HG03469 (cell line): ENCODE data around the gene IFITM2.
"Not testable (repeated sequence)": the region's sequence is repeated elsewhere in the genome, so short reads cannot be mapped to it uniquely, and the experiment has no call there.

Experiments
- ATAC-seq: cut with Tn5 transposase; IDR thresholded peaks from one replicate; pipeline ENCODE4 v1.9.1; 2021; ENCODE audit warnings: mild to moderate bottlenecking, moderate library complexity, moderate number of reproducible peaks; ENCODE audit not compliant: unreplicated experiment

The IFITM2 gene

DNA sequence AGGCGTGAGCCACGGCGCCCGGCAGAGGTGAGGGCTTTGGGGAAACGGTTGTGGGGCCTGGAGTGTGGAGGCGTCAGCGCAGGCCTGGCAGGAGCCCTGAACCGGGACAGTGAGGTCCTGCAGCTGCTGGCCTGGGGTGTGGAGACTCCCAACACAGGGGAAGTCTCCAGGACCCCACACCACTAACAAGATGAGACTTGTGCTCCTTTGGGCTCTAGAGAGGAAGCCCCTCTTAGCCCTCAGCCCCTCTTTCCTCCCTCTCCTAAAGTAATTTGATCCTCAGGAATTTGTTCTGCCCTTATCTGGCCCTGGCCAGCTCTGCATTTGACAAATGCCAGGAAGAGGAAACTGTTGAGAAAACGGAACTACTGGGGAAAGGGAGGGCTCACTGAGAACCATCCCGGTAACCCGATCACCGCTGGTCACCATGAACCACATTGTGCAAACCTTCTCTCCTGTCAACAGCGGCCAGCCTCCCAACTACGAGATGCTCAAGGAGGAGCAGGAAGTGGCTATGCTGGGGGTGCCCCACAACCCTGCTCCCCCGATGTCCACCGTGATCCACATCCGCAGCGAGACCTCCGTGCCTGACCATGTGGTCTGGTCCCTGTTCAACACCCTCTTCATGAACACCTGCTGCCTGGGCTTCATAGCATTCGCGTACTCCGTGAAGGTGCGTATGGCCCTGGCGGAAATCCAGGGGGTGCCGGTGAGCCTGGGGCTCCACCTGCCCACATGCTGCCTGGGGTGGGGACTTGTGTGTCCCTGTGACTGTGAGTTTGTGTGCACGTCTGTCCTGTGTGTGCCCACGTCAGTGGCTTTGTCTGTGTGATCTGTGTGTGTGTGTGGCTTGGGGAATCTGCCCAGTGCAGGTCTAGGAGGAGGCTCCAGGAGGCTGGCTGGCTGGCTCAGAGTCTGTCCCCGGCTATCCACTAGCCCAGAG is at the start of gene IFITM2:
Gene IFITM2, plus strand, starts transcription at position 51 of the 943 bp plus-strand sequence. Its CDS starts 377 bp downstream, at position 428.
- not testable (repeated sequence) for ATAC-seq

DNA sequence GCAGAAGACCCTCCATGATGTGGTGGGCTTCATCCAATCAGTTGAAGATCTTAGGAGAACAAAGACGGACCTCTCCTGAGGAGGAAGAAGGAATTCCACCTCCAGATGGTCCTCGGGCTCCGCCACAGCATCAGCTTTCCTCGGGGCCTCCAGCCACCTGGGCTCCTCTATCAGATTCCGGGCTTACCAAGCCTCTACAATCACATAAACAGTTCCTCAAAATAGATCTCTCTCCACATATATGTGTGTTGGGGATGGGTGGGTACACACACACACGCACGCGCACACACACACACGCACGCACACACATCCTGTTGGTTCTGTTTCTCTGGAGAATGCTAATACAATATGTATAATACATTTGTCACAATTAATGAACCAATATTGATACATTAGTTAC is 48.2 kb upstream of the IFITM2 start:
- ATAC-seq: no peak

DNA sequence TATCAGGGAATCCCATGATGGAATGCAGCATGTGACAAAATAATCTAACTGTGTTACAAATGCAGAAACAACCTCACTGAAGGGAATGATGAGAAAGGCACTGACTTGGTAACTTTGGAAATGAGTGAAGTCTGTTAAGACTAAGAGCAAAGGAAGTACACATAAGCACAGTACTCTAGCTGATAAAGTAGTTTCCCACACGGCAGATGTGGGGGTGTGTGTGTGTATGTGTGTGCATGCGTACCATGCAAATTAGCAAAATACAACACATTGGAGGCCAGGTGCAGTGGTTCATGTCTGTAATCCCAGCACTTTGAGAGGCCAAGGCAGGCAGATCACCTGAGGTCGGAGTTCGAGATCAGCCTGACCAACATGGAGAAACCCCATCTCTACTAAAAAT is 46.0 kb upstream of the IFITM2 start:
- ATAC-seq: no peak

DNA sequence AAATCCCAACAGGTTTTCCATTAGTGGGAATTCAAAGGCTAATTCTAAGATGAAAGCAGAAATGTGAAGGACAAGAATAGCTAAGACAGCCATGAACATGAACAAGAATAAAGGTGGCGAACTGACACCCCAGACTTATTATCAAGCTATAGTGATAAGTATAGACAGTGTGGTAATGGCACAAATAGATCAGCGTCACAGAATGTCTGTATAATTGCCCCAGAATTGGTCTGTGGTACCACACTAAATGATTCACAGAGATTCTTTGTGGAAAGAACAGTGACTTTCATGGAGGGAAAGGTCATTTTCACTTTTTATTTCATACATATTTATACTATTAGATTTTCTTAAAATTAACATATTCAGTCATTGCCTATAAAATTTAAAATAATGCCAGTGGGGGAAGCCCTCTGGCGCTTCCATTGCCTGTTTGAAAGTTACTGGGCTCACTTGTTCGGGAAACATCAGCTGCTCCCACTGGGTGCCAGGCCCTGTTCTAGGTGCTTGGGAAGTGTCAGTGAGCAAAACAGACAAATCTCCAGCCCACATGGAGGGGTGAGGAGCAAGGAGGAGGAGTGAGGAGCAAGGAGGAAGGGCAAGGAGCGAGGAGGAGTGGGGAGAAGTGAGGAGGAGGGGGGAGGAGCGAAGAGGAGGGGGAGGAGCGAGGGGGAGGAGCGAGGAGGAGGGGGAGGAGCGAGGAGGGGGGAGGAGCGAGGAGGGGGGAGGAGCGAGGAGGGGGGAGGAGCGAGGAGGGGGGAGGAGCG is 40.8 kb upstream of the IFITM2 start:
- no peak for ATAC-seq

DNA sequence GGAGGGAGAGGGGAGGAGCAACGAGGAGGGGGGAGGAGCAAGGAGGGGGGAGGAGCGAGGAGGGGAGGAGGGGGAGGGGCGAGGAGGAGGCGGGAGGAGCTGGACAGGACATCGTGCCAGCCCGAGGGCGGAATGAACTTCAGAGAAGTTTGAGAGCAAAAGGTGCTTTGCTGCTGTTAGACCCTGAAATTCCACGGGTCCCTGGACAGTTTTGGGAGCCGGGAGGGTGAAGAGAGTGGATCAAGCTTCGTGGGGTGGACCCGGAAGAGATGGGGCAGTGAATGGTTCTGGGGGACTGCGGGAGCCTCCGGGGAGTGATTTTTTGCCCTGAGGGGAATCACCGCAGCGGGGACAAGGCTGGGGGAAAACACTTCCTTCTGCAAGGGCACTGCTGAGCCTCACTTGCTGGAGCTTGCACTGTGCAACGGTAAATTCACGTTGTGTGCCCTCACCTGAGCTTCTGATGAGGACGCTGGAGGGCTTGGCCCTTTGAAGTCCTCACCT is 40.1 kb upstream of the IFITM2 start:
- no peak for ATAC-seq

DNA sequence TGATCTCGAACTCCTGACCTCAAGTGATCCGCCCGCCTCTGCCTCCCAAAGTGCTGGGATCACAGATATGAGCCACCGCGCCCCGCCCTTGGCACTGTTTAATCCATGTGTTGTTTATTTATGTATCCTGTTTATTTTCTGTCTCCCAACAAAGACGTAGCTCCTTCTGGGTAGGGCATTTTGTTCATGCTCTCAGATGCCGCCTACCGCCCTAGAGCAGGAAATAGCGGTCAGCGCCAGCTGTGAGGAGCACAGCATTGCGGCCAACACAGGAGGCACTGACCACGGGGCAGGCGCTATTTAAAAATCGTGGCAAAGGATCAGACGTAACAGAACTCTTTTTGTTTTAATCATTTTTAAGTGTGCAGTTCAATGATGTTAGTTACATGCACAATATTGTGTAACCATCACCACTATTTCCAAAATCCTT is 38.9 kb upstream of the IFITM2 start:
- peak; percentile 23 for ATAC-seq

DNA sequence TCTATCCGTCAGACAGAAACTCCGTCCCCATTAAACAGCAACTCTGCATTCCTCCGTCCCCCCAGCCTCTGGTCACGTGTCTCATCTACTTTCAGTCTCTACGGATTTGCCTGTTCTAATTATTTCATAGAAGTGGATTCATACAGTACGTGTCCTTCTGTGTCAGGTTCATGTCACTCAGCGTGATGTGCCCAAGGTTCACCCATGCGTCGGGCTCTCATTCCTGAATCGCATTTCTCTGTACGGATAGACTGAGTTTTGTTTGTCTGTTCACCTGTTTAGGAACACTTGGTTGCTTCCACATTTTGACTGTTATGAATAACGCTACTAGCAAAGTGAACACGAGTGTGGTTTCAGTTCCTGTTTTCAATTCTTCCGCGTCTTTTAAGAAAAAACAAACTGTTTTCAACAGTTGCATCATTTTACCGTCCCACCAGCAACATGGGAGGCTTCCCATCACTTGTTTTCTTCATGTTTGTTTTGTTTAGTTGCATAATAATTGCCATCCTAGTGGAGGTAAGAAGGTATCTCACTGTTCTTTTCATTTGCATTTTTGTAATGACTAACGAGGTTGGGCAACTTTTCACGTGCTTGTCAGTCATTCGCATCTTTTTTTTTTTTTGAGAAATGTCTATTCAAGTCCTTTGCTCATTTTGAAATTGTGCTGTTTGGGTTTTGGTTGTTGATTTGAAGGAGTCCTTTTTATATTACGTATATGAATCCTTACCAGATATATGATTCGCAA is 38.3 kb upstream of the IFITM2 start:
- ATAC-seq: peak; percentile 59

DNA sequence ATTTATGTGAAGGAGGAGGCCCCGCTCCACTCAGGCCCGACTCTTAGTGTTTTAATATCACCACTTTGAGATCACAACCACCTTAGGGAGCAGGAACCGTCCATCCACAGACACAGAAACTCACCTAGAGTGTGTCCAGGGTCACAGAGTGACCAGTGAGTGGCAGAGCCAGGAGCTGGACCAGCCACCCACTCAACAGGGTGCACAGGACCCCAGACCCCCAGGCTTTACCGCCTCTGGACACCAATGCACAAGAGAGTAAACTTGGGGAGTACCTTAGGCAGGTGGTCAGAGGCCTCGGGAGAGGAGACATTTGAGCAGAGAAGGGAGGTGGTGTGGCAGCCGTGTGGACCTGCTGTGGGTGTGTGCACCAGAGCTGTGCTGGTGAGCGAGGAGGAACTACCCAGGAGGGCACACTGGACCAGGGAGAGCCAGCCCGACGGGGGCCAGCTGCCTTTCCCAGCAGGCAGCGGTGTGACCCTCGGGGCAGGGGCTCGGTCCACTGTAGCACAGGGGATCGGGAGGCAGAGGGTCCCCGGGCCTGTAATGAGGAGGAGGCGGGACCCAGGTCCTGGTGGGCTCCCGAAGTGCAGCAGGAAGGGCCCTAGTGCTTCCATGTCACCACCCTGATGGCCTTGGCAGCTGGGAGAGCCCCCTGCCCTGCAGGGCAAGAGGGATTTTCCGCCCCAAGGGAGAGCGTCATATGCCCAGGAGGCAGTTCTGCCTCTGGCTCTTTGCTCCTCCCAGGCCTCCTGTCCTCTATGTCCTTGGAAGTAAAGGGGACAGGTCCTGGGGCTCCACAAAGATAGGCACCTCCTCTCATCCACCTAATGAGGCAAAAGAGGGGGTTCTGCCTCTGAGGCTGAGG is 36.9 kb upstream of the IFITM2 start:
- ATAC-seq: no peak

DNA sequence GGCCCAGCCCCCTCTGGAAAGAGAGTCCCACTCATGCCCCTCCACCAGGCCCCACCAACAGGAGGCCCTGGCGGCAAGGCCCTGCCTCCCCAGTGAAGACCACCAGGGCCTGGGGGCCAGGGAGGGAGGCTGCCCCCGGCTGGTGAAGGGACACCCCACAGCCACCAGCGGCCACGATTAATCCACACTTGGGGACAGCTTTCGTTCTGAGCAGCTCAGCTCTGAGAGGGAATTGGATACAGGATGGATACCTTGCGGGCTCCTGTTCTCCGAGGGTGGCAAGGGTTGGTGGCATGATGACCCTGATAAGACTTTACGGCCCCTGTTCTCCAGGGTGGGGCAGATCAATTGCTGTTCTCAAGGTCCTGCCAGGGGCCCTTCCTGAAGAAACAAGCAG is 36.3 kb upstream of the IFITM2 start:
- ATAC-seq: no peak

DNA sequence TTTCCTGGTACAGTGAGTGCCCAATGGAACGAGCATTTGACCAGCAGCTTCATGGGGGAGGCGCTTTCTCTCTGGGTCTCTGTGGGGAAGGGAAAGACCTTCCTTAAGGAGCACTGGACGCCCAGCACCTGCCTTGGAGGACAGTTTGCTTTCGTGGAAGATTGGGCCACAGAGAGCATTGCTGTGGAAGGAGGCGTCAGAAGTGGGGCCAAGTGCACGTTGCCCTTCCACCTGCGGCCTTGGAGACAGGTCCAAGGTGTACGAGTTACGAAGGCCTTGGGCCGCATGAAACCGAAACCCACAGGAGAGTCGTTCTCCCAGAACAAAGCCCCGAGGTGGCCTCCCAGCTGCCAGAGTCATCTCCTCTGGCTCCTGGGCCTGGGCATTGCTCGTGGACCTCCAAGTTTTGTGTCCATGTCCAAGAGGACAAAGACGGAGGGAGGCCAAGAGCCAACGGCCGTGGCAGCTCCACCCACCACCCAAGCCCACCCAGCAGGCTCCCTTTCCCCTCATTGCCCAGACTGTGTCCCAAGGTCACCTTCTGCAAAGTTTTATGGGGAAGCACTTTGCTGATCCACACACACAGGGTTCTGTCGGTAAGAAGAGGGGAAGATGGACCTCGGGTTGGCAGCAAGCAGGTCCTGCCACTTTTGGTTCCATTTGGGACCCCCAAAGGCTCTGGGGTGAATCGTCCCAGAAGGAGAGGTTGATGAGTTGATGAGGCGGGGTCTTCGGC is 35.3 kb upstream of the IFITM2 start:
- ATAC-seq: no peak

DNA sequence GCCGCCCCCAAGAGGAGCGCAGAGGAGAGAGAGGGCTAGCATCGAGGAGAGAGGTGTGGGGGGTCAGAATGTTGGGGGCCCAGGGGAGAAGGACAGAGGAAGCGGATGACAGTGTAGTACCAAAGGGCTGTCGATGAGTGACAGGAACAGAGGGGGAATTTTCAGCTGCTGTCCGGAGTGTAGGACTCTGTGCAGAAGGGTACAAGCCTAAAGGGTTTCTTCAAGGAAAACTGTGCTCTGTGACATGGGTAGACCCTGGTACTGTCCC is 34.8 kb upstream of the IFITM2 start:
- no peak for ATAC-seq

DNA sequence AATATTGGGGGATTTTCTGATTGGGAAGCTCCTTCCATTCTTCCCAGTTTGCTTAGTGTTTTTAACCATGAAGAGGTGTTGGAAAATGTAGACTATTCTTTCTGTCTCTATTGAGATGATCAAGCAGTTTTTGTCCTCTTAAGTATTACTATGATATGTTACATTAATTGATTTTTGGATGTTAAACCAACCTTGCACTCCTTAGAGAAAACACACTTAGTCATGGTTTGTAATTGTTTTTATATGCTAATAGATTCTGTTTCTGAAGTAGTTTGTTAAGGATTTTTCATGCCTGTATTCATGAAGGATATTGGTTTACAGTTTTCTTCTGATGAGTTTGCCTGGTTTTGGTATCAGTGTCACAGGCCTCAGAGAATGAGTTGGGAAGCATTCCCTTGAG is 31.4 kb upstream of the IFITM2 start:
- ATAC-seq: no peak

DNA sequence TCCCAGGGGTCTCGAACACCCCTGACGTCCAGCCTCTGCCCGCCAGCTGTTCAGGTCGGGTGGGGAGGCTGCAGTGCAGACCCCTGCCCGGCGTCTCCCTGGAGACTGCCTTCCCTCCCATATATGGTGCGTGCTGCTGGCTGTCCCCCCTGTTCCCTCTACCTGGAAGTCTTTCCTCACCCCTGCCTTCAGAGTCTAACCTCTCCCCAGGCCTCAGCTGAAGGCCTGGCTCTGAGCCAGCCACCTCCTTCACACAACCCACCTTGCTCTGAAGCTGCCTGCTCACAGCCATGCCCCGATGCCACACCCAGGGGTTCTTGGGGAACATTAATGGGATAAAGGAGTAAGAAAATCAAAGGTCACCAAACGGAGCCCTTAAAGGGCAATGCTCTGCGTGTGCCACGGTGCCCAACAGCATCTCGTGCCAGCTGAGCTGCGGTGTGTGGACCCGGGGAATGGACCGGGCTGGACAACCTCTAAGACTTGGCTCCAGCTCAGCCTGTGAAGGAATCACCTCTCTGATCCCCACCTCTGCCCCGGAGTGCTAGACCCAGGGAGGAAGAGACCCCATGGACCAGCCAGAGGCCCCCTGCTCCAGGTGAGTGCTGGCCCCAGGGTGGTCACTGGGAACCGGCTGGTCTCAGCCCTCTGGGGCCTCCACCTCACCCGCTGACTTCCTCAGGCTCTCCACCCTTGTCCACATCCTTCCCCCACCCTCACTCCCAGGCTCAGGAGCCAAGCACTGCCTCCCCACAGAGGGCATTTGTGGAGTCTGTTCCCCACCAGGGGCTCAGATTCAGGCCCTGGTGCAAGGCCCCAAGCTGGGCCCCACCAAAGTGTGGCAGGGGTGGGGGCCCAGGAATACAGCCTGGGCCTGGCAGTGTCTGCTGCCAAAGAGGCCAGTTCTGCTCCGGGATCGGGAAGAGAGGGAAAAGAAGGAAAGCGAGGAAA is 29.3 kb upstream of the IFITM2 start, which contains the start of gene NLRP6:
Gene NLRP6, plus strand, starts transcription at position 407 of the 951 bp plus-strand sequence. Its CDS starts 163 bp downstream, at position 570.
- no peak for ATAC-seq

DNA sequence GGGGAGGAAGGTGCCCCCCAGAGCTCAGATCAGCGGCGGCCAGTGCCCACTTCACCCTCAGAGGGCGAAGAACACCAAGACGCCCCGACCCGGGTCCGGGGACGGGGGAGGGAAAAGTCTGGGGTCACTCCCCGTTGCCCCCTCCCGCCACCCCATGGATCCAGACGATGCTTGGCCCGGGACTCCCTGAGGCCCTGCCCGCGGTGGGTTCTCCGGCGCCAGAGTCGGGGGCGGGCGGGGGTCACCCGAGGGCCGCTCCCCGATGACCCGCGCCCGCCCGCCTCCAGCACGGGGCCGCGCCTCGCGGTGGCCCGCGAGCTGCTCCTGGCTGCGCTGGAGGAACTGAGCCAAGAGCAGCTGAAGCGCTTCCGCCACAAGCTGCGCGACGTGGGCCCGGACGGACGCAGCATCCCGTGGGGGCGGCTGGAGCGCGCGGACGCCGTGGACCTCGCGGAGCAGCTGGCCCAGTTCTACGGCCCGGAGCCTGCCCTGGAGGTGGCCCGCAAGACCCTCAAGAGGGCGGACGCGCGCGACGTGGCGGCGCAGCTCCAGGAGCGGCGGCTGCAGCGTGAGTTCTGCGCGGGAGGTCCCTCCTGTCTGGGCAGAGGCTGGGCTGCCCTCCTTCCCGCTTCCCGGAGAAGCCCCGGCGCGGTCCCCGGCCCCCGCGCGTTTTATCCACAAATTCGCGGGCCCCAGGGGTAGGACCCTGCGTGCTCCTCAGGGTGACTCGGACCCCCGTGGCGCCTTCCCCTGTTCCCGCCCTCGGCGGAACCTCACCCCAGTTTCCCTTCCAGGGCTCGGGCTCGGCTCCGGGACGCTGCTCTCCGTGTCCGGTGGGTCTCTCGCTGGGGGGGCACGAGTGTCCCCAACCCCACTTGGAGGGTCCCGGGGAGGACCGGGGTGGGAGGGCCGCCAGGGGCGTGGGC is 28.3 kb upstream of the IFITM2 start:
- no peak for ATAC-seq

DNA sequence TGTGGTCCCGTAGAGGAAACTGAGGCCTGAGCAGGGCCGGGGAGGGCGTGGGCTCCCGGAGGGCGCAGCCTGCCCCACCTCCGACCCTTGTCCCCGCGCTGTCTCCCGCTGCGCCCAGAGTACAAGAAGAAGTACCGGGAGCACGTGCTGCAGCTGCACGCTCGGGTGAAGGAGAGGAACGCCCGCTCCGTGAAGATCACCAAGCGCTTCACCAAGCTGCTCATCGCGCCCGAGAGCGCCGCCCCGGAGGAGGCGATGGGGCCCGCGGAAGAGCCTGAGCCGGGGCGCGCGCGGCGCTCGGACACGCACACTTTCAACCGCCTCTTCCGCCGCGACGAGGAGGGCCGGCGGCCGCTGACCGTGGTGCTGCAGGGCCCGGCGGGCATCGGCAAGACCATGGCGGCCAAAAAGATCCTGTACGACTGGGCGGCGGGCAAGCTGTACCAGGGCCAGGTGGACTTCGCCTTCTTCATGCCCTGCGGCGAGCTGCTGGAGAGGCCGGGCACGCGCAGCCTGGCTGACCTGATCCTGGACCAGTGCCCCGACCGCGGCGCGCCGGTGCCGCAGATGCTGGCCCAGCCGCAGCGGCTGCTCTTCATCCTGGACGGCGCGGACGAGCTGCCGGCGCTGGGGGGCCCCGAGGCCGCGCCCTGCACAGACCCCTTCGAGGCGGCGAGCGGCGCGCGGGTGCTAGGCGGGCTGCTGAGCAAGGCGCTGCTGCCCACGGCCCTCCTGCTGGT is 27.5 kb upstream of the IFITM2 start:
- no peak for ATAC-seq

DNA sequence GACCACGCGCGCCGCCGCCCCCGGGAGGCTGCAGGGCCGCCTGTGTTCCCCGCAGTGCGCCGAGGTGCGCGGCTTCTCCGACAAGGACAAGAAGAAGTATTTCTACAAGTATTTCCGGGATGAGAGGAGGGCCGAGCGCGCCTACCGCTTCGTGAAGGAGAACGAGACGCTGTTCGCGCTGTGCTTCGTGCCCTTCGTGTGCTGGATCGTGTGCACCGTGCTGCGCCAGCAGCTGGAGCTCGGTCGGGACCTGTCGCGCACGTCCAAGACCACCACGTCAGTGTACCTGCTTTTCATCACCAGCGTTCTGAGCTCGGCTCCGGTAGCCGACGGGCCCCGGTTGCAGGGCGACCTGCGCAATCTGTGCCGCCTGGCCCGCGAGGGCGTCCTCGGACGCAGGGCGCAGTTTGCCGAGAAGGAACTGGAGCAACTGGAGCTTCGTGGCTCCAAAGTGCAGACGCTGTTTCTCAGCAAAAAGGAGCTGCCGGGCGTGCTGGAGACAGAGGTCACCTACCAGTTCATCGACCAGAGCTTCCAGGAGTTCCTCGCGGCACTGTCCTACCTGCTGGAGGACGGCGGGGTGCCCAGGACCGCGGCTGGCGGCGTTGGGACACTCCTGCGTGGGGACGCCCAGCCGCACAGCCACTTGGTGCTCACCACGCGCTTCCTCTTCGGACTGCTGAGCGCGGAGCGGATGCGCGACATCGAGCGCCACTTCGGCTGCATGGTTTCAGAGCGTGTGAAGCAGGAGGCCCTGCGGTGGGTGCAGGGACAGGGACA is 26.7 kb upstream of the IFITM2 start:
- ATAC-seq: no peak
